ENCODE data around the gene DNAJC21. TPM values are rescaled to one million over a fixed set of nuclear protein-coding genes. Genes with fewer than 3 reads are reported as not detected.

The DNAJC21 gene
- total RNA-seq, 1 experiment from 2014 or later, result 34.7 TPM

- H3K36me3 ChIP-seq (ENCODE audit: control insufficient read depth in 1 of 2, insufficient read depth in 2 of 2, low read length in 2 of 2), result peaks cover 44 to 55% of the 10 kb centered on the region in 2 experiments
- H3K79me2 ChIP-seq (ENCODE audit: insufficient read depth, low read length), result peaks cover 72% of the 10 kb centered on the region
- BruUV-seq (replicated peaks), result no TSS peak
- peak overlapping the region; percentile 64 for H3K4me2 ChIP-seq (ENCODE audit: low read length)
- H3K4me1 ChIP-seq (ENCODE audit: control insufficient read depth in 1 of 2, insufficient read depth in 2 of 2, low read length in 2 of 2), result peaks cover 31 to 51% of the 10 kb centered on the region in 2 experiments
- H3K4me3 ChIP-seq (replicated peaks in 1 of 2; ENCODE audit: low read depth in 1 of 2, low read length in 2 of 2), result peak overlapping the region in 1 of 2 experiments; percentile 30; a peak in 1 of 4 replicates
- no peaks in the 10 kb centered on the region for H3K27me3 ChIP-seq (ENCODE audit: insufficient read depth, low read length)
- CTCF ChIA-PET, result no interaction called here
- H3K27ac ChIP-seq (ENCODE audit: low read depth, low read length), result peak overlapping the region; percentile 81; the same call in 1 of the 2 replicates
- H3K9ac ChIP-seq (ENCODE audit: low read length), result peak overlapping the region; percentile 12; the same call in 1 of the 2 replicates
- POLR2A ChIA-PET, result interaction anchor here (1.2 to 1.5 kb wide), 2 partner anchors 9 to 10 kb away, joined by 5 to 6 read pairs; partner anchors contain the start of genes BRIX1 and RAD1
- no peak for DNase-seq (ENCODE audit: low read depth, low spot score)
- H3K9me3 ChIP-seq (ENCODE audit: control insufficient read depth in 1 of 2, insufficient read depth in 1 of 2, low read depth in 1 of 2, low read length in 2 of 2), result no peaks in the 10 kb centered on the region
- intact Hi-C loops (cut with micrococcal nuclease), result loop anchor here (10.0 kb wide), 1 partner anchor 1480 kb away; the partner anchor contains the start of gene TARS1
- no peaks in the 10 kb centered on the region for H3K9me2 ChIP-seq (ENCODE audit: insufficient read depth)
- peaks cover 32% of the 10 kb centered on the region; the same call in 1 of the 2 replicates for H4K20me1 ChIP-seq (ENCODE audit: insufficient read depth)
- no peak for ATAC-seq
- no peak overlapping the region for H2AFZ ChIP-seq (ENCODE audit: low read depth, low read length, poor library complexity, severe bottlenecking)
- RAD21 ChIA-PET (ENCODE audit: low non-redundant PET in 1 of 2, low total read pairs in 2 of 2, uncharacterized antibody in 2 of 2, unreplicated experiment in 2 of 2), result no interaction called here
- no peak for TF ChIP-seq TCF7L2 (IDR thresholded peaks at IDR 0.05; ENCODE audit: borderline replicate concordance, extremely low read depth, insufficient read depth, insufficient read length)
- TF ChIP-seq ATF3 (IDR thresholded peaks at IDR 0.05), result no peak
- TF ChIP-seq, protein P1, sequence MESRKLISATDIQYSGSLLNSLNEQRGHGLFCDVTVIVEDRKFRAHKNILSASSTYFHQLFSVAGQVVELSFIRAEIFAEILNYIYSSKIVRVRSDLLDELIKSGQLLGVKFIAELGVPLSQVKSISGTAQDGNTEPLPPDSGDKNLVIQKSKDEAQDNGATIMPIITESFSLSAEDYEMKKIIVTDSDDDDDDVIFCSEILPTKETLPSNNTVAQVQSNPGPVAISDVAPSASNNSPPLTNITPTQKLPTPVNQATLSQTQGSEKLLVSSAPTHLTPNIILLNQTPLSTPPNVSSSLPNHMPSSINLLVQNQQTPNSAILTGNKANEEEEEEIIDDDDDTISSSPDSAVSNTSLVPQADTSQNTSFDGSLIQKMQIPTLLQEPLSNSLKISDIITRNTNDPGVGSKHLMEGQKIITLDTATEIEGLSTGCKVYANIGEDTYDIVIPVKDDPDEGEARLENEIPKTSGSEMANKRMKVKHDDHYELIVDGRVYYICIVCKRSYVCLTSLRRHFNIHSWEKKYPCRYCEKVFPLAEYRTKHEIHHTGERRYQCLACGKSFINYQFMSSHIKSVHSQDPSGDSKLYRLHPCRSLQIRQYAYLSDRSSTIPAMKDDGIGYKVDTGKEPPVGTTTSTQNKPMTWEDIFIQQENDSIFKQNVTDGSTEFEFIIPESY (IDR thresholded peaks at IDR 0.05; ENCODE audit: extremely low read depth, insufficient replicate concordance, low read length), result no peak
- no peak for TF ChIP-seq EZH2 (IDR thresholded peaks at IDR 0.05)
- TF ChIP-seq, protein P2, sequence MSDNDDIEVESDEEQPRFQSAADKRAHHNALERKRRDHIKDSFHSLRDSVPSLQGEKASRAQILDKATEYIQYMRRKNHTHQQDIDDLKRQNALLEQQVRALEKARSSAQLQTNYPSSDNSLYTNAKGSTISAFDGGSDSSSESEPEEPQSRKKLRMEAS (IDR thresholded peaks at IDR 0.05), result no peak
- no peak for TF ChIP-seq SRF (IDR thresholded peaks at IDR 0.05; ENCODE audit: low read depth)
- TF ChIP-seq POLR2AphosphoS5 (IDR thresholded peaks at IDR 0.05; ENCODE audit: low read depth, low read length), result no peak
- TF ChIP-seq YY1 (IDR thresholded peaks at IDR 0.05; ENCODE audit: extremely low read depth, insufficient replicate concordance, low read depth, low read length), result no peak
- TF ChIP-seq ZNF274 (IDR thresholded peaks at IDR 0.05; ENCODE audit: low read depth, low read length), result no peak
- TF ChIP-seq RAD21 (IDR thresholded peaks at IDR 0.05; ENCODE audit: low read depth), result no peak
- no peak for TF ChIP-seq ZFX (IDR thresholded peaks at IDR 0.05)
- no peak for TF ChIP-seq CEBPB (IDR thresholded peaks at IDR 0.05; ENCODE audit: low read depth)
- no peak for TF ChIP-seq ELF1 (IDR thresholded peaks at IDR 0.05; ENCODE audit: borderline replicate concordance, low read depth)
These were observed 4.9 kb upstream of the DNAJC21 start for GRCh38 chr5:34924462-34924765.
